ENCODE results near the gene S100A4. TPM values are rescaled to one million over a fixed set of nuclear protein-coding genes. Genes with fewer than 3 reads are reported as not detected.
A peak's percentile ranks its signal among the peaks of the same experiment; 100 is the strongest.
"Not testable (repeated sequence)": the region's sequence is repeated elsewhere in the genome, so short reads cannot be mapped to it uniquely, and the experiment has no call there.

S100A4 gene
- total and polyA plus RNA-seq, 3 donors from 2014 or later, result 15.8 to 146 (median 23.8) TPM

DNA sequence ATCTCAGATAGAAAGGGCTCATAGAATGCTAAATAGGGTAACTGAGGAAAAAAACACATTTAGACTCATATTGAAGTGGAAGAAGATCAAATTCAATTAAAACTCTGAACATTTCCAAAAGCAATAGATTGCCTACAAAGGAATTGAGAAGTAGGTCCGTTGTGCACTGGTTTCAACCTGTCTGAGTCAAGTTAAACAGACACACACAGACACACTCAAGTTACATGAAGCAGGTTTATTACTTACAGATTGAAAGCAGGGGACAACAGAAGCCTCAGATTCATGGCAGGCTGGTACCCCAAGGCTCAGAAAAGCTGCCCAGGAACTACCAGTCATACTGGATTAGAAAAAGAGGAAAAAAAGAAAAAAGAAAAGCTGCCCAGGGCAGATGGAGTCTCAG, 40.7 kb upstream of the S100A4 start:
- no peak for DNase-seq
- peaks cover 15% of the 10 kb centered on the region for H3K4me1 ChIP-seq
- intact Hi-C loops (cut with DNase I; ENCODE audit: low total_unique reads), result no loop called here
- H3K27ac ChIP-seq, result peak overlapping the region in 1 of 2 donors; percentile 61
- WGBS, 2 donors, result 55 to 69% methylated on average over 1 of the region's 1 CpG
- no peaks in the 10 kb centered on the region for H3K27me3 ChIP-seq
- H3K9me3 ChIP-seq, result no peaks in the 10 kb centered on the region
- H3K36me3 ChIP-seq (ENCODE audit: low read depth, missing control alignments), result no peaks in the 10 kb centered on the region
- no peak overlapping the region for H3K4me3 ChIP-seq
- TF ChIP-seq, protein P1, sequence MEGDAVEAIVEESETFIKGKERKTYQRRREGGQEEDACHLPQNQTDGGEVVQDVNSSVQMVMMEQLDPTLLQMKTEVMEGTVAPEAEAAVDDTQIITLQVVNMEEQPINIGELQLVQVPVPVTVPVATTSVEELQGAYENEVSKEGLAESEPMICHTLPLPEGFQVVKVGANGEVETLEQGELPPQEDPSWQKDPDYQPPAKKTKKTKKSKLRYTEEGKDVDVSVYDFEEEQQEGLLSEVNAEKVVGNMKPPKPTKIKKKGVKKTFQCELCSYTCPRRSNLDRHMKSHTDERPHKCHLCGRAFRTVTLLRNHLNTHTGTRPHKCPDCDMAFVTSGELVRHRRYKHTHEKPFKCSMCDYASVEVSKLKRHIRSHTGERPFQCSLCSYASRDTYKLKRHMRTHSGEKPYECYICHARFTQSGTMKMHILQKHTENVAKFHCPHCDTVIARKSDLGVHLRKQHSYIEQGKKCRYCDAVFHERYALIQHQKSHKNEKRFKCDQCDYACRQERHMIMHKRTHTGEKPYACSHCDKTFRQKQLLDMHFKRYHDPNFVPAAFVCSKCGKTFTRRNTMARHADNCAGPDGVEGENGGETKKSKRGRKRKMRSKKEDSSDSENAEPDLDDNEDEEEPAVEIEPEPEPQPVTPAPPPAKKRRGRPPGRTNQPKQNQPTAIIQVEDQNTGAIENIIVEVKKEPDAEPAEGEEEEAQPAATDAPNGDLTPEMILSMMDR (IDR thresholded peaks at IDR 0.05), result no peak
- no peak for TF ChIP-seq POLR2A (IDR thresholded peaks at IDR 0.05)

DNA sequence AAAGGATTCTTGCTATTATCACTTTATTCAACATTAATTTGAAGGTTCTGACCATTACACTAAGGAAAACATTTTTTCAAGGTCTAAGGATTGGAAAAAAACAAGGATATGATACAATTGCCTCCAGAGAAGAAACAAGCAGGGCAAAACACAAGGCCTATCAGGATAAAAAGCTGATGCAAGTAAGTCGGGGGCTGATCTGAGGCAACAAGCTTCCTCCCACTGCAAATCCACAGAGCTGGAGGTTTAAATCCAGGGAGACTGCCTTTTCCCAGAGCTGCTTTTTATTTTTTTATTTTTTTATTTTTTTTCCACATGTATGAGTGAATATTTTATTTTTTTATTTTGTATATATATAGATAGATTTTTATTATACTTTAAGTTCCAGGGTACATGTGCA, 39.4 kb upstream of the S100A4 start:
- Histone ChIP-seq H3K27me3 (no peaks in the 10 kb centered on the region), H3K4me3 (no peak overlapping the region)
- WGBS, 2 donors, result 56 to 65% methylated on average over 1 of the region's 1 CpG

GRCh38 chr1:153583976-153584375, 38.4 kb upstream of the S100A4 start:
- Histone ChIP-seq H3K4me3 (no peak overlapping the region), H3K36me3 (ENCODE audit: low read depth, missing control alignments) (no peaks in the 10 kb centered on the region), H3K27ac (peak overlapping the region in 1 of 2 donors; percentile 43), H3K4me1 (peaks cover 15% of the 10 kb centered on the region), H3K9me3 (no peaks in the 10 kb centered on the region), H3K27me3 (no peaks in the 10 kb centered on the region)
- 67 to 70% methylated on average over 2 of the region's 2 CpGs for WGBS, 2 donors
- no peak for TF ChIP-seq POLR2A (IDR thresholded peaks at IDR 0.05)
- TF ChIP-seq, protein P1 (IDR thresholded peaks at IDR 0.05), result no peak
- no peak for DNase-seq
- intact Hi-C loops (cut with DNase I; ENCODE audit: low total_unique reads), result no loop called here

More for the DNA sequence above, 39.4 kb upstream of the S100A4 start:
- DNase-seq, result peak; percentile 56
- Histone ChIP-seq H3K27ac (peak overlapping the region; percentile 31 to 43), H3K9me3 (no peaks in the 10 kb centered on the region), H3K36me3 (ENCODE audit: low read depth, missing control alignments) (no peaks in the 10 kb centered on the region), H3K4me1 (peaks cover 15% of the 10 kb centered on the region)
- TF ChIP-seq, protein P1 (IDR thresholded peaks at IDR 0.05), result no peak
- TF ChIP-seq POLR2A (IDR thresholded peaks at IDR 0.05), result no peak
- intact Hi-C loops (cut with DNase I; ENCODE audit: low total_unique reads), result no loop called here

- WGBS, 2 donors, result 62 to 85% methylated on average over 2 to 3 of the region's 3 CpGs
- H3K27me3 ChIP-seq; H3K4me3 ChIP-seq; intact Hi-C loops (cut with DNase I; ENCODE audit: low total_unique reads); H3K36me3 ChIP-seq (ENCODE audit: low read depth, missing control alignments); H3K27ac ChIP-seq; DNase-seq; H3K9me3 ChIP-seq: not testable (repeated sequence)
- peaks cover 15% of the 10 kb centered on the region for H3K4me1 ChIP-seq
Measured at GRCh38 chr1:153583514-153583913, 37.9 kb upstream of the S100A4 start.

GRCh38 chr1:153582836-153583235, 37.2 kb upstream of the S100A4 start:
- intact Hi-C loops (cut with DNase I; ENCODE audit: low total_unique reads); H3K9me3 ChIP-seq; H3K27me3 ChIP-seq; DNase-seq; H3K36me3 ChIP-seq (ENCODE audit: low read depth, missing control alignments): not testable (repeated sequence)
- Histone ChIP-seq H3K4me1 (peaks cover 15% of the 10 kb centered on the region), H3K4me3 (peak overlapping the region; percentile 29 to 41), H3K27ac (peak overlapping the region in 1 of 2 donors; percentile 41)
- WGBS, 2 donors, result 94% methylated on average over 20 to 27 of the region's 34 CpGs

DNA sequence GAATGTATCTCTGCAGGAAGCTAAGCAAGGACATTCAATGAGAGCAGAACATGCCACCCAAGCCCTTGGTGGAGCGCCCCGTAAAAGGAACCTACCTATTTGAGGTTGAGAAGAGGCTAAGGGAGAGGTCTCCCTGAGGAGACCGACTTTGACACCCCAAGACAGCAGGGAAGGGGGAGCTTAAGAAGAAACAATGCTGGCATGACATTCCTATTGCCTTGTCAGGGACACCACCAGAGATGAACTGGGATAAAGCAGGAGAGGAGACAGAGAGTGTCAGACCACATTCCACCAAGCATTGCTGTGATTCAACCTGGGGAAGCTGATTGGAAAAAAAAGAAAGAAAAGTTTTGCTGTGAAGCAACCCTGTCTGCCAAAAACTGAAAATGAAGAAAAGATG, 33.3 kb upstream of the S100A4 start:
- H3K9me3 ChIP-seq, result no peaks in the 10 kb centered on the region
- intact Hi-C loops (cut with DNase I; ENCODE audit: low total_unique reads), result no loop called here
- no peaks in the 10 kb centered on the region for H3K27me3 ChIP-seq
- no peak overlapping the region for H3K4me3 ChIP-seq
- WGBS, 2 donors, result 79 to 87% methylated on average over 3 of the region's 3 CpGs
- H3K36me3 ChIP-seq (ENCODE audit: low read depth, missing control alignments), result no peaks in the 10 kb centered on the region
- no peak for TF ChIP-seq POLR2A (IDR thresholded peaks at IDR 0.05)
- TF ChIP-seq, protein P1 (IDR thresholded peaks at IDR 0.05), result no peak
- DNase-seq, result no peak
- H3K27ac ChIP-seq, result no peak overlapping the region
- H3K4me1 ChIP-seq, result no peaks in the 10 kb centered on the region

All from testis (tissue), 3 donors.